Activated T-cell treated with anti-CD3 and anti-CD28 coated beads, Interleukin-2, amount 50 U/mL, for 72 hours (primary cell): ENCODE data around the gene VWC2. TPM values are rescaled to one million over a fixed set of nuclear protein-coding genes. Genes with fewer than 3 reads are reported as not detected.

Experiments used
- ATAC-seq, 2 donors: fragments of 150-1000 bp; cut with Tn5 transposase; replicated peaks in 1 of 2; 2 replicates each; pipeline ENCODE4 v1.10.0; 2021; ENCODE audit warnings: moderate library complexity in 2 of 2, mild to moderate bottlenecking in 1 of 2
- DNase-seq, 2 donors: peaks; one replicate each; pipeline ENCODE4 v3.0.0; 2021 to 2022; ENCODE audit warnings: mixed read lengths in 1 of 2
- H3K27ac Mint-ChIP-seq: one replicate; pipeline ENCODE4 v1.8.0; 2022; ENCODE audit warnings: mild to moderate bottlenecking, moderate library complexity, mixed read lengths
- H3K27me3 Mint-ChIP-seq: one replicate; pipeline ENCODE4 v1.8.0; 2022; ENCODE audit warnings: low read depth, mixed read lengths
- H3K36me3 Mint-ChIP-seq, 2 donors: one replicate each; pipeline ENCODE4 v1.8.0; 2022; ENCODE audit warnings: mixed read lengths in 2 of 2, mild to moderate bottlenecking in 1 of 2; ENCODE audit not compliant: insufficient read depth in 2 of 2
- H3K4me1 Mint-ChIP-seq: one replicate; pipeline ENCODE4 v1.8.0; 2022; ENCODE audit warnings: low read depth, mixed read lengths
- H3K4me3 Mint-ChIP-seq, 2 donors: one replicate each; pipeline ENCODE4 v1.8.0; 2022; ENCODE audit warnings: mild to moderate bottlenecking in 2 of 2, mixed read lengths in 2 of 2, moderate library complexity in 2 of 2
- H3K9me3 Mint-ChIP-seq, 2 donors: one replicate each; pipeline ENCODE4 v1.8.0; 2022; ENCODE audit warnings: mixed read lengths in 2 of 2
- total RNA-seq, 2 donors: library from RNA; stranded (reverse); gene quantifications; one replicate each; pipeline ENCODE4 v1.2.3, GENCODE V29; 2022

VWC2 gene
- not detected for total RNA-seq

- H3K36me3 Mint-ChIP-seq: peaks cover 3 to 4% of the 10 kb centered on the region in 2 donors
- ATAC-seq: no peak
- H3K4me3 Mint-ChIP-seq: peak within 1 kb of the TSS; percentile 74 to 79
- H3K9me3 Mint-ChIP-seq: no peaks in the 10 kb centered on the region
- H3K27me3 Mint-ChIP-seq: peaks cover 71% of the 10 kb centered on the region
- no peak for DNase-seq
- H3K4me1 Mint-ChIP-seq: peaks cover 12% of the 10 kb centered on the region
- peak within 1 kb of the TSS; percentile 64 for H3K27ac Mint-ChIP-seq
These were observed at the start of gene VWC2 for GRCh38 chr7:49773218-49773935. VWC2 (plus strand) TSS chr7:49773638; CDS start chr7:49775436, 1,798 bp downstream.

GRCh38 chr7:49724071-49724470 lies 49.4 kb upstream of the VWC2 start:
- Mint-ChIP-seq H3K27me3 (no peaks in the 10 kb centered on the region), H3K36me3 (no peaks in the 10 kb centered on the region), H3K4me1 (no peaks in the 10 kb centered on the region), H3K9me3 (no peaks in the 10 kb centered on the region), H3K4me3 (no peak overlapping the region), H3K27ac (no peak overlapping the region)
- no peak for ATAC-seq
- DNase-seq: no peak

GRCh38 chr7:49731836-49732235 lies 41.6 kb upstream of the VWC2 start:
- Mint-ChIP-seq H3K4me1 (no peaks in the 10 kb centered on the region), H3K27me3 (no peaks in the 10 kb centered on the region), H3K27ac (no peak overlapping the region), H3K36me3 (no peaks in the 10 kb centered on the region), H3K4me3 (no peak overlapping the region), H3K9me3 (peaks cover 0 to 2% of the 10 kb centered on the region in 2 donors)
- ATAC-seq (no peak), DNase-seq (no peak)

GRCh38 chr7:49762666-49763065 lies 10.8 kb upstream of the VWC2 start:
- Mint-ChIP-seq H3K4me1 (no peaks in the 10 kb centered on the region), H3K9me3 (peaks cover 0 to 2% of the 10 kb centered on the region in 2 donors), H3K27me3 (no peaks in the 10 kb centered on the region), H3K27ac (no peak overlapping the region), H3K36me3 (no peaks in the 10 kb centered on the region), H3K4me3 (no peak overlapping the region)
- DNase-seq: no peak
- ATAC-seq: no peak

GRCh38 chr7:49763791-49764190 lies 9.6 kb upstream of the VWC2 start:
- Mint-ChIP-seq H3K27me3 (no peaks in the 10 kb centered on the region), H3K4me3 (no peak overlapping the region), H3K4me1 (no peaks in the 10 kb centered on the region), H3K36me3 (no peaks in the 10 kb centered on the region), H3K27ac (no peak overlapping the region), H3K9me3 (peaks cover 0 to 2% of the 10 kb centered on the region in 2 donors)
- DNase-seq (no peak), ATAC-seq (no peak)

GRCh38 chr7:49766966-49767365 lies 6.5 kb upstream of the VWC2 start:
- Mint-ChIP-seq H3K4me1 (no peaks in the 10 kb centered on the region), H3K36me3 (no peaks in the 10 kb centered on the region), H3K27ac (no peak overlapping the region), H3K9me3 (no peaks in the 10 kb centered on the region), H3K4me3 (no peak overlapping the region), H3K27me3 (peaks cover 26% of the 10 kb centered on the region)
- ATAC-seq: no peak
- no peak for DNase-seq

- H3K27ac Mint-ChIP-seq: no peak overlapping the region
- peaks cover 2% of the 10 kb centered on the region for H3K4me1 Mint-ChIP-seq
- peaks cover 33% of the 10 kb centered on the region for H3K27me3 Mint-ChIP-seq
- H3K36me3 Mint-ChIP-seq: no peaks in the 10 kb centered on the region
- no peaks in the 10 kb centered on the region for H3K9me3 Mint-ChIP-seq
- DNase-seq: no peak
- no peak for ATAC-seq
- H3K4me3 Mint-ChIP-seq: no peak overlapping the region
These were observed 5.7 kb upstream of the VWC2 start for GRCh38 chr7:49767719-49768118.

GRCh38 chr7:49768254-49768653 lies 5.2 kb upstream of the VWC2 start:
- Mint-ChIP-seq H3K4me1 (peaks cover 7% of the 10 kb centered on the region), H3K4me3 (no peak overlapping the region), H3K9me3 (no peaks in the 10 kb centered on the region), H3K36me3 (peaks cover 3 to 4% of the 10 kb centered on the region in 2 donors), H3K27ac (no peak overlapping the region), H3K27me3 (peaks cover 38% of the 10 kb centered on the region)
- ATAC-seq (no peak), DNase-seq (no peak)

GRCh38 chr7:49768835-49769234 lies 4.6 kb upstream of the VWC2 start:
- H3K4me3 Mint-ChIP-seq: no peak overlapping the region
- ATAC-seq: no peak
- peaks cover 3 to 4% of the 10 kb centered on the region in 2 donors for H3K36me3 Mint-ChIP-seq
- peaks cover 40% of the 10 kb centered on the region for H3K27me3 Mint-ChIP-seq
- H3K27ac Mint-ChIP-seq: no peak overlapping the region
- DNase-seq: no peak
- peaks cover 8% of the 10 kb centered on the region for H3K4me1 Mint-ChIP-seq
- H3K9me3 Mint-ChIP-seq: no peaks in the 10 kb centered on the region

- Mint-ChIP-seq H3K27me3 (peaks cover 40% of the 10 kb centered on the region), H3K27ac (no peak overlapping the region), H3K4me1 (peaks cover 8% of the 10 kb centered on the region), H3K4me3 (no peak overlapping the region), H3K9me3 (no peaks in the 10 kb centered on the region), H3K36me3 (peaks cover 3 to 4% of the 10 kb centered on the region in 2 donors)
- no peak for ATAC-seq
- no peak for DNase-seq
These were observed 4.1 kb upstream of the VWC2 start for GRCh38 chr7:49769285-49769857.

- Mint-ChIP-seq H3K9me3 (no peaks in the 10 kb centered on the region), H3K4me3 (no peak overlapping the region), H3K27ac (no peak overlapping the region), H3K27me3 (peaks cover 51% of the 10 kb centered on the region), H3K36me3 (peaks cover 3 to 4% of the 10 kb centered on the region in 2 donors), H3K4me1 (peaks cover 12% of the 10 kb centered on the region)
- ATAC-seq (no peak), DNase-seq (no peak)
These were observed 2.6 kb upstream of the VWC2 start for GRCh38 chr7:49770838-49771237.

GRCh38 chr7:49771427-49772176 lies 1.8 kb upstream of the VWC2 start:
- H3K4me3 Mint-ChIP-seq: no peak overlapping the region

GRCh38 chr7:49772916-49773217 lies 571 bp upstream of the VWC2 start:
- Mint-ChIP-seq H3K36me3 (peaks cover 3 to 4% of the 10 kb centered on the region in 2 donors), H3K4me1 (peaks cover 12% of the 10 kb centered on the region), H3K27me3 (peaks cover 70% of the 10 kb centered on the region), H3K9me3 (no peaks in the 10 kb centered on the region), H3K4me3 (peak overlapping the region; percentile 74 to 79), H3K27ac (no peak overlapping the region)
- DNase-seq: no peak
- ATAC-seq: no peak

More at GRCh38 chr7:49771427-49772176, 1.8 kb upstream of the VWC2 start:
- Mint-ChIP-seq H3K9me3 (no peaks in the 10 kb centered on the region), H3K4me1 (peaks cover 12% of the 10 kb centered on the region), H3K27me3 (peaks cover 59% of the 10 kb centered on the region), H3K36me3 (peaks cover 3 to 4% of the 10 kb centered on the region in 2 donors), H3K27ac (no peak overlapping the region)
- no peak for ATAC-seq
- no peak for DNase-seq
